Measurements from ENCODE around the gene CD209.

- TF ChIP-seq CTCF (IDR thresholded peaks at IDR 0.05; ENCODE audit: extremely low read depth in 1 of 2, insufficient read depth in 1 of 2, low read depth in 1 of 2, low read length in 2 of 2): no peak
- peak; percentile 16 for TF ChIP-seq EZH2 (IDR thresholded peaks at IDR 0.05; ENCODE audit: borderline replicate concordance, low read depth, low read length, severe bottlenecking)
- no peak for TF ChIP-seq POLR2A (IDR thresholded peaks at IDR 0.05; ENCODE audit: low read depth, low read length)
- no peak for TF ChIP-seq MAX (IDR thresholded peaks at IDR 0.05; ENCODE audit: insufficient read depth, insufficient read length)
- no peak for TF ChIP-seq POLR2AphosphoS5 (IDR thresholded peaks at IDR 0.05; ENCODE audit: insufficient read depth, low read depth, low read length)
- no peak for TF ChIP-seq FOS (IDR thresholded peaks at IDR 0.05; ENCODE audit: borderline replicate concordance, insufficient read depth, low read length)
- no peak for TF ChIP-seq GATA2 (IDR thresholded peaks at IDR 0.05; ENCODE audit: insufficient read depth, insufficient read length, low read depth, low read length)
Measured at GRCh38 chr19:7730286-7731217, 16.8 kb downstream of the CD209 start.

All from endothelial cell of umbilical vein (primary cell).